Measurements from ENCODE around the gene CD82. TPM values are rescaled to one million over a fixed set of nuclear protein-coding genes. Genes with fewer than 3 reads are reported as not detected.

The CD82 gene
- total and polyA plus RNA-seq, 2 of the 13 experiments (the other 11 are each of a cell fraction or from before 2014, with no cell fraction given) = 0.05 TPM; not detected in 1

DNA sequence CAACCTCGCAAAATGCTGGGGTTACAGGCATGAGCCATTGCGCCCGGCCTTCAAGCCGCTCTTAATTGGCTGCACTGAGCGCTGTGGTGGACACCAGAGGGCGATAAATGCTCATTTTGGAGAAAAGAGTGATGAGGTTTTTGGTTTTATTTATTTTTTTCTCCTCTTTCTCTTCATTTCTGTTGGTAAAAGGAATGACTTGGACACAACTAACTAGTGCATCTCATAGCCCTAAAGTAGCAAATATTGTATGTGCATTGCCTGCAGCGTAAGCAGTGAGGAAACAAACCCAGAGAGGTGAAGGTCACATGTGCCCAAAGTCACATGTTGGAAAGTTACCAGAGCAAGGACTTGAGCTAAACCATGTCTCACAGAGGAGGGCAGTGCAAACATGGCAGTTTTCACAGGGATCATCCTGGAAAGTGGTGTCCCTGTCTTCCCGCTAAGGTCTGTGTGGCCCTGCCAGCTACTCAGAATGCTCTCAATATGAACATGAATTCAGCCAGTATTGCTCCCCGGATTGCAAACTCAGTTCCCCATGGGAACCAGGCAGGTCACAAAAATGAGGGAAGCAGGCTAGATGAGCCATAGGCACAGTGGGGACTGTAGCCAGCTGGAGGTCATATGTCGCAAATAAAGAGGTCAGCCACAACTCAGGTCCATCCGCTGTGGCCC is 8.6 kb upstream of the CD82 start (continued):
- TF ChIP-seq KLF11 (CRISPR knock-in tag; IDR thresholded peaks at IDR 0.05) (no peak), SPEN (CRISPR knock-in tag; IDR thresholded peaks at IDR 0.05; ENCODE audit: low read depth) (0 out of 2 replicates have a peak, but pooled peaks have one; percentile 41), ZNF17 (CRISPR knock-in tag; IDR thresholded peaks at IDR 0.05) (no peak), STAG1 (CRISPR knock-in tag; IDR thresholded peaks at IDR 0.05) (peak; percentile 79), ZNF432 (CRISPR knock-in tag; IDR thresholded peaks at IDR 0.05; ENCODE audit: borderline replicate concordance) (no peak), ZNF616 (CRISPR knock-in tag; IDR thresholded peaks at IDR 0.05; ENCODE audit: low read depth) (no peak), ZNF790 (CRISPR knock-in tag; IDR thresholded peaks at IDR 0.05; ENCODE audit: borderline replicate concordance) (no peak), ZC3H4 (CRISPR knock-in tag; IDR thresholded peaks at IDR 0.05; ENCODE audit: borderline replicate concordance) (no peak), ATF7 (IDR thresholded peaks at IDR 0.05) (no peak), ATF7 (CRISPR knock-in tag; IDR thresholded peaks at IDR 0.05) (no peak), ZSCAN20 (CRISPR knock-in tag; IDR thresholded peaks at IDR 0.05; ENCODE audit: borderline replicate concordance) (no peak), SP2 (CRISPR knock-in tag; IDR thresholded peaks at IDR 0.05) (no peak; the same call in 1 of the 2 replicates), ZNF772 (CRISPR knock-in tag; IDR thresholded peaks at IDR 0.05) (no peak)
- TF ChIP-seq, protein P1, sequence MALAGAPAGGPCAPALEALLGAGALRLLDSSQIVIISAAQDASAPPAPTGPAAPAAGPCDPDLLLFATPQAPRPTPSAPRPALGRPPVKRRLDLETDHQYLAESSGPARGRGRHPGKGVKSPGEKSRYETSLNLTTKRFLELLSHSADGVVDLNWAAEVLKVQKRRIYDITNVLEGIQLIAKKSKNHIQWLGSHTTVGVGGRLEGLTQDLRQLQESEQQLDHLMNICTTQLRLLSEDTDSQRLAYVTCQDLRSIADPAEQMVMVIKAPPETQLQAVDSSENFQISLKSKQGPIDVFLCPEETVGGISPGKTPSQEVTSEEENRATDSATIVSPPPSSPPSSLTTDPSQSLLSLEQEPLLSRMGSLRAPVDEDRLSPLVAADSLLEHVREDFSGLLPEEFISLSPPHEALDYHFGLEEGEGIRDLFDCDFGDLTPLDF (CRISPR knock-in tag; IDR thresholded peaks at IDR 0.05) = no peak
- TF ChIP-seq, protein P2, sequence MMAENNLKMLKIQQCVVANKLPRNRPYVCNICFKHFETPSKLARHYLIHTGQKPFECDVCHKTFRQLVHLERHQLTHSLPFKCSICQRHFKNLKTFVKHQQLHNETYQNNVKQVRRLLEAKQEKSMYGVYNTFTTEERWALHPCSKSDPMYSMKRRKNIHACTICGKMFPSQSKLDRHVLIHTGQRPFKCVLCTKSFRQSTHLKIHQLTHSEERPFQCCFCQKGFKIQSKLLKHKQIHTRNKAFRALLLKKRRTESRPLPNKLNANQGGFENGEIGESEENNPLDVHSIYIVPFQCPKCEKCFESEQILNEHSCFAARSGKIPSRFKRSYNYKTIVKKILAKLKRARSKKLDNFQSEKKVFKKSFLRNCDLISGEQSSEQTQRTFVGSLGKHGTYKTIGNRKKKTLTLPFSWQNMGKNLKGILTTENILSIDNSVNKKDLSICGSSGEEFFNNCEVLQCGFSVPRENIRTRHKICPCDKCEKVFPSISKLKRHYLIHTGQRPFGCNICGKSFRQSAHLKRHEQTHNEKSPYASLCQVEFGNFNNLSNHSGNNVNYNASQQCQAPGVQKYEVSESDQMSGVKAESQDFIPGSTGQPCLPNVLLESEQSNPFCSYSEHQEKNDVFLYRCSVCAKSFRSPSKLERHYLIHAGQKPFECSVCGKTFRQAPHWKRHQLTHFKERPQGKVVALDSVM (CRISPR knock-in tag; IDR thresholded peaks at IDR 0.05) = no peak
- TF ChIP-seq, protein P3, sequence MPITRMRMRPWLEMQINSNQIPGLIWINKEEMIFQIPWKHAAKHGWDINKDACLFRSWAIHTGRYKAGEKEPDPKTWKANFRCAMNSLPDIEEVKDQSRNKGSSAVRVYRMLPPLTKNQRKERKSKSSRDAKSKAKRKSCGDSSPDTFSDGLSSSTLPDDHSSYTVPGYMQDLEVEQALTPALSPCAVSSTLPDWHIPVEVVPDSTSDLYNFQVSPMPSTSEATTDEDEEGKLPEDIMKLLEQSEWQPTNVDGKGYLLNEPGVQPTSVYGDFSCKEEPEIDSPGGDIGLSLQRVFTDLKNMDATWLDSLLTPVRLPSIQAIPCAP (CRISPR knock-in tag; IDR thresholded peaks at IDR 0.05; ENCODE audit: low read depth) = no peak
- TF ChIP-seq, protein P4, sequence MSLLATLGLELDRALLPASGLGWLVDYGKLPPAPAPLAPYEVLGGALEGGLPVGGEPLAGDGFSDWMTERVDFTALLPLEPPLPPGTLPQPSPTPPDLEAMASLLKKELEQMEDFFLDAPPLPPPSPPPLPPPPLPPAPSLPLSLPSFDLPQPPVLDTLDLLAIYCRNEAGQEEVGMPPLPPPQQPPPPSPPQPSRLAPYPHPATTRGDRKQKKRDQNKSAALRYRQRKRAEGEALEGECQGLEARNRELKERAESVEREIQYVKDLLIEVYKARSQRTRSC (CRISPR knock-in tag; IDR thresholded peaks at IDR 0.05; ENCODE audit: low read depth) = no peak
- TF ChIP-seq, protein P5, sequence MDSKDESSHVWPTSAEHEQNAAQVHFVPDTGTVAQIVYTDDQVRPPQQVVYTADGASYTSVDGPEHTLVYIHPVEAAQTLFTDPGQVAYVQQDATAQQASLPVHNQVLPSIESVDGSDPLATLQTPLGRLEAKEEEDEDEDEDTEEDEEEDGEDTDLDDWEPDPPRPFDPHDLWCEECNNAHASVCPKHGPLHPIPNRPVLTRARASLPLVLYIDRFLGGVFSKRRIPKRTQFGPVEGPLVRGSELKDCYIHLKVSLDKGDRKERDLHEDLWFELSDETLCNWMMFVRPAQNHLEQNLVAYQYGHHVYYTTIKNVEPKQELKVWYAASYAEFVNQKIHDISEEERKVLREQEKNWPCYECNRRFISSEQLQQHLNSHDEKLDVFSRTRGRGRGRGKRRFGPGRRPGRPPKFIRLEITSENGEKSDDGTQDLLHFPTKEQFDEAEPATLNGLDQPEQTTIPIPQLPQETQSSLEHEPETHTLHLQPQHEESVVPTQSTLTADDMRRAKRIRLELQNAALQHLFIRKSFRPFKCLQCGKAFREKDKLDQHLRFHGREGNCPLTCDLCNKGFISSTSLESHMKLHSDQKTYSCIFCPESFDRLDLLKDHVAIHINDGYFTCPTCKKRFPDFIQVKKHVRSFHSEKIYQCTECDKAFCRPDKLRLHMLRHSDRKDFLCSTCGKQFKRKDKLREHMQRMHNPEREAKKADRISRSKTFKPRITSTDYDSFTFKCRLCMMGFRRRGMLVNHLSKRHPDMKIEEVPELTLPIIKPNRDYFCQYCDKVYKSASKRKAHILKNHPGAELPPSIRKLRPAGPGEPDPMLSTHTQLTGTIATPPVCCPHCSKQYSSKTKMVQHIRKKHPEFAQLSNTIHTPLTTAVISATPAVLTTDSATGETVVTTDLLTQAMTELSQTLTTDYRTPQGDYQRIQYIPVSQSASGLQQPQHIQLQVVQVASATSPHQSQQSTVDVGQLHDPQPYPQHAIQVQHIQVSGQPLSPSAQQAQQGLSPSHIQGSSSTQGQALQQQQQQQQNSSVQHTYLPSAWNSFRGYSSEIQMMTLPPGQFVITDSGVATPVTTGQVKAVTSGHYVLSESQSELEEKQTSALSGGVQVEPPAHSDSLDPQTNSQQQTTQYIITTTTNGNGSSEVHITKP (CRISPR knock-in tag; IDR thresholded peaks at IDR 0.05; ENCODE audit: low read depth) = peak; percentile 93
